Mesothelial cell of epicardium (in vitro differentiated cells): ENCODE results near the gene RABGAP1. TPM values are rescaled to one million over a fixed set of nuclear protein-coding genes. Genes with fewer than 3 reads are reported as not detected.
A peak's percentile ranks its signal among the peaks of the same experiment; 100 is the strongest.

Experiments
- DNase-seq, 2 experiments: peaks; one replicate each; pipeline ENCODE4 v3.0.0; 2021; ENCODE audit warnings: low spot score in 2 of 2; ENCODE audit not compliant: unreplicated experiment in 2 of 2
- H3K27ac Mint-ChIP-seq: 2 replicates; pipeline ENCODE4 v1.8.0; 2021; ENCODE audit warnings: mixed read lengths
- H3K27me3 Mint-ChIP-seq: 2 replicates; pipeline ENCODE4 v1.8.0; 2021; ENCODE audit warnings: low read depth, mixed read lengths
- H3K36me3 Mint-ChIP-seq: 2 replicates; pipeline ENCODE4 v1.8.0; 2021; ENCODE audit warnings: mixed read lengths
- H3K4me1 Mint-ChIP-seq: 2 replicates; pipeline ENCODE4 v1.8.0; 2021; ENCODE audit warnings: mixed read lengths
- H3K4me3 Mint-ChIP-seq: 2 replicates; pipeline ENCODE4 v1.8.0; 2021; ENCODE audit warnings: mild to moderate bottlenecking, moderate library complexity, mixed read lengths
- H3K9me3 Mint-ChIP-seq: 2 replicates; pipeline ENCODE4 v1.8.0; 2021; ENCODE audit warnings: mixed read lengths
- total RNA-seq: library from RNA; stranded (reverse); gene quantifications from 3 replicates; pipeline ENCODE4 v1.2.1, GENCODE V29; 2021
- TF ChIP-seq, protein P1 (sequence below): fragments of 200-600 bp; sonication (generic); IDR thresholded peaks from one replicate; pipeline ENCODE4 v1.5.0; 2021; ENCODE audit warnings: antibody characterized with exemption; ENCODE audit not compliant: unreplicated experiment

Gene RABGAP1
- total RNA-seq, 1 donor from 2014 or later: 88.1 TPM

DNA sequence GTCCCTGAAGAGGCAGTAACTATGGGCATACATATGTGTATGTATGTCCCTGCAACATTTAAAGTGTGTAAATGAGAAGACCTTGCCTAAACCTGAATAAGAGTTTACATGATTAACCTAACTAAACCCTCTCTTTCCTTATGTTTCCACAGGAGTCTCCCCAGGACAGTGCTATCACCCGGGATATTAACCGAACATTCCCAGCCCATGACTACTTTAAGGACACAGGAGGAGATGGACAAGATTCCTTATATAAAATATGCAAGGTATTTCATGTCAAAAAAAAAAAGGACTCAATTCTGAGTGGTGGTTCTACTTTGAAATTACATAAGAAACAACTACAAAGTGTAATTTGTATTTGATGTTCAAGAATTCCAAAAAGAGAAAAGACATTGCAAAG, 124.4 kb downstream of the RABGAP1 start:
- Mint-ChIP-seq H3K4me1 (peaks cover 14% of the 10 kb centered on the region), H3K9me3 (no peaks in the 10 kb centered on the region), H3K36me3 (peaks cover 39% of the 10 kb centered on the region), H3K27ac (no peak overlapping the region), H3K27me3 (no peaks in the 10 kb centered on the region), H3K4me3 (no peak overlapping the region)
- TF ChIP-seq, protein P1, sequence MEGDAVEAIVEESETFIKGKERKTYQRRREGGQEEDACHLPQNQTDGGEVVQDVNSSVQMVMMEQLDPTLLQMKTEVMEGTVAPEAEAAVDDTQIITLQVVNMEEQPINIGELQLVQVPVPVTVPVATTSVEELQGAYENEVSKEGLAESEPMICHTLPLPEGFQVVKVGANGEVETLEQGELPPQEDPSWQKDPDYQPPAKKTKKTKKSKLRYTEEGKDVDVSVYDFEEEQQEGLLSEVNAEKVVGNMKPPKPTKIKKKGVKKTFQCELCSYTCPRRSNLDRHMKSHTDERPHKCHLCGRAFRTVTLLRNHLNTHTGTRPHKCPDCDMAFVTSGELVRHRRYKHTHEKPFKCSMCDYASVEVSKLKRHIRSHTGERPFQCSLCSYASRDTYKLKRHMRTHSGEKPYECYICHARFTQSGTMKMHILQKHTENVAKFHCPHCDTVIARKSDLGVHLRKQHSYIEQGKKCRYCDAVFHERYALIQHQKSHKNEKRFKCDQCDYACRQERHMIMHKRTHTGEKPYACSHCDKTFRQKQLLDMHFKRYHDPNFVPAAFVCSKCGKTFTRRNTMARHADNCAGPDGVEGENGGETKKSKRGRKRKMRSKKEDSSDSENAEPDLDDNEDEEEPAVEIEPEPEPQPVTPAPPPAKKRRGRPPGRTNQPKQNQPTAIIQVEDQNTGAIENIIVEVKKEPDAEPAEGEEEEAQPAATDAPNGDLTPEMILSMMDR: no peak
- DNase-seq: no peak

DNA sequence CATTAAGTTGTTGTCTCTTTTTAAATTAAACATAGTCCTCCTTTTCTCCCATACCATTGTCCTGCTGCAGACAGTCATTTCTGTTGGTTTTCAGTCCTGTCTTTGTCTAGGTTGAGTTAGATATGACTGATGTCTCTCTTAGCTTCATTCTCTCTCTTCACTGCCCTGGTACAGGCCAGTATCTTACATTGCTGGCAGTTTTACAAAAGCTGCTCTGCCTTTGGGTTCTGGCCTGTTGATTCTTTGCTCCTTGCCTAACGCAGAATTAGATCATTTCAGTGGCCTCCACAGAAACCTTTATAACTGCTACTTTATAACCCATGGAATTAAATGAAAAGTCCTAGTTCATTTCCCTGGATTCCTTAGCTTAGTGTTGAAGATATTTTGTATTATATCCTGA, 126.3 kb downstream of the RABGAP1 start:
- peaks cover 44% of the 10 kb centered on the region for H3K36me3 Mint-ChIP-seq
- peaks cover 14% of the 10 kb centered on the region for H3K4me1 Mint-ChIP-seq
- no peak for DNase-seq
- no peaks in the 10 kb centered on the region for H3K27me3 Mint-ChIP-seq
- no peak overlapping the region for H3K4me3 Mint-ChIP-seq
- H3K9me3 Mint-ChIP-seq: no peaks in the 10 kb centered on the region
- H3K27ac Mint-ChIP-seq: no peak overlapping the region
- TF ChIP-seq, protein P1: no peak

DNA sequence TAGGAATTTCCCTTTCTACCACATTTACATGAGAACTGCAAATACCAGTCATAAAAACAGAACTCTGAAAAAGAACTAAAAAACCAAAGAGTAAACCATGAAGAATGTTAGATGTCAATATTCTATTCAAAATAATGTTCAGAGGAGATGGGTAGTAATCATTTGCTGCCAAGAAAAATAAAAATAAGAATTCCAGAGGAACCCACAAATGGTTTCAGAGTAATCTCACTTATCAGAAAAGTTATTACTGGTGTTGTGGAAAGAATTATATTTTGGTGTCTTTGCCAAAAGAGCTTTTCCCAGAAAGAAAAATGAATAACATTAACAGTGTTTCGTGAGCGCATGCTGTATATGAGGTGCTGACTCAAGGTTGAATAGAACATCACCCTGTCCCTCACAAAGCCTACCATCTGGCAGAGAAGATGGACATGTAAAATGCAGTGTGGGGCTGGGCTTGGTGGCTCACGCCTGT, 128.2 kb downstream of the RABGAP1 start:
- no peak for DNase-seq
- peaks cover 20% of the 10 kb centered on the region for H3K4me1 Mint-ChIP-seq

DNA sequence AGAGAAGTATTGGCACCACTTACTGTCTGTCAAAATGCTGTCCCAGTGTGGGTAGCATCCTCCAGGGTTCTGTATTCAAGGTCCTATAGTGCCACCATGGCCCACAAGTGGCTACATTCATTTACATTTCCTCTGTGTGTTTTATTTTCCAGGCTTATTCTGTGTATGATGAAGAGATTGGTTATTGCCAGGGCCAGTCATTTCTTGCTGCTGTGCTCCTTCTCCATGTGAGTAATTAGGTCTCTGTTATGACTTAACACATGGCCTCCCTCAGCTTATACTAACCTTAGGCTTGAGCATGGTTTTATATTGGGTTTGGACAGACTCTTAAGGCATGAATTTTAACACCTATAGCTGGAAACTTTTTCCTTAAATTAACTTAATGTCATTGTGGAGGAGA, 129.4 kb downstream of the RABGAP1 start:
- Mint-ChIP-seq H3K9me3 (no peaks in the 10 kb centered on the region), H3K27me3 (no peaks in the 10 kb centered on the region), H3K4me1 (peaks cover 24% of the 10 kb centered on the region), H3K4me3 (no peak overlapping the region), H3K36me3 (peaks cover 37% of the 10 kb centered on the region), H3K27ac (no peak overlapping the region)
- DNase-seq: no peak
- TF ChIP-seq, protein P1: no peak

More for the DNA sequence above, 128.2 kb downstream of the RABGAP1 start:
- H3K36me3 Mint-ChIP-seq: peaks cover 41% of the 10 kb centered on the region
- no peaks in the 10 kb centered on the region for H3K9me3 Mint-ChIP-seq
- H3K27me3 Mint-ChIP-seq: no peaks in the 10 kb centered on the region
- H3K27ac Mint-ChIP-seq: peak overlapping the region; percentile 18
- TF ChIP-seq, protein P1: no peak
- H3K4me3 Mint-ChIP-seq: no peak overlapping the region

DNA sequence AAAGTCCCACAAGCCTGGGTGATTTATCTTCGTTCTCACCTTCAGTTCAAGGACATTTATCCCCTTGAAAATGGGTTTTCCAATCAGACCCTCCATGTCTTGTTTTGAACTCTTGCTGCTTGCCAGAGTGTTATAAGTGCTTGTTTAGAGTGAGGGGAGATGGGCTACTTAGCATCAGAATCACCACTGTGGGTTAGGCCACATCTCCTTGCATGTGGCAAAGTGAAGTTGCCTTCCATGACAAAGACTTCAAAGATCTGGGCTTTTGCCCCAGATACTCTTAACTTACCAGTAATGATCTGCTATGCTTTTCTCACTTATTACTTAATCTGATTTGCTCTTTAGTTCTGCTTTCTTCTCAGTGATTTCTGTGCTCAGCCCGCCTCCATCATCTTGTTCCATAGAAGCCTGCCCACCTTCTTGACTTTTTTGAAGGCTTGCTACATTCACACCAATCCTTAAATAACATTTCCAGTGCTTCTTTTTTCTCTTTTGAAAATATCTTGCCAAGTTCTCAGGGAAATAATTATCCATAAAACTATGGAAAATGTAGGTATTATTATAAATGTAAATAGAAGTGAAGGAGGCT, 131.7 kb downstream of the RABGAP1 start:
- Mint-ChIP-seq H3K27me3 (no peaks in the 10 kb centered on the region), H3K36me3 (peaks cover 23% of the 10 kb centered on the region), H3K4me1 (peaks cover 24% of the 10 kb centered on the region), H3K4me3 (no peak overlapping the region), H3K27ac (no peak overlapping the region), H3K9me3 (no peaks in the 10 kb centered on the region)
- DNase-seq: no peak
- TF ChIP-seq, protein P1: no peak
